CMK (cell line): ENCODE data around the gene POLE2.
A peak's percentile ranks its signal among the peaks of the same experiment; 100 is the strongest.
"Not testable (repeated sequence)": the region's sequence is repeated elsewhere in the genome, so short reads cannot be mapped to it uniquely, and the experiment has no call there.

ENCODE experiments used
- DNase-seq: peaks from one replicate; pipeline ENCODE4 v3.0.0-alpha.2; 2010; ENCODE audit warnings: low read depth

Gene POLE2, protein sequence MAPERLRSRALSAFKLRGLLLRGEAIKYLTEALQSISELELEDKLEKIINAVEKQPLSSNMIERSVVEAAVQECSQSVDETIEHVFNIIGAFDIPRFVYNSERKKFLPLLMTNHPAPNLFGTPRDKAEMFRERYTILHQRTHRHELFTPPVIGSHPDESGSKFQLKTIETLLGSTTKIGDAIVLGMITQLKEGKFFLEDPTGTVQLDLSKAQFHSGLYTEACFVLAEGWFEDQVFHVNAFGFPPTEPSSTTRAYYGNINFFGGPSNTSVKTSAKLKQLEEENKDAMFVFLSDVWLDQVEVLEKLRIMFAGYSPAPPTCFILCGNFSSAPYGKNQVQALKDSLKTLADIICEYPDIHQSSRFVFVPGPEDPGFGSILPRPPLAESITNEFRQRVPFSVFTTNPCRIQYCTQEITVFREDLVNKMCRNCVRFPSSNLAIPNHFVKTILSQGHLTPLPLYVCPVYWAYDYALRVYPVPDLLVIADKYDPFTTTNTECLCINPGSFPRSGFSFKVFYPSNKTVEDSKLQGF

DNA sequence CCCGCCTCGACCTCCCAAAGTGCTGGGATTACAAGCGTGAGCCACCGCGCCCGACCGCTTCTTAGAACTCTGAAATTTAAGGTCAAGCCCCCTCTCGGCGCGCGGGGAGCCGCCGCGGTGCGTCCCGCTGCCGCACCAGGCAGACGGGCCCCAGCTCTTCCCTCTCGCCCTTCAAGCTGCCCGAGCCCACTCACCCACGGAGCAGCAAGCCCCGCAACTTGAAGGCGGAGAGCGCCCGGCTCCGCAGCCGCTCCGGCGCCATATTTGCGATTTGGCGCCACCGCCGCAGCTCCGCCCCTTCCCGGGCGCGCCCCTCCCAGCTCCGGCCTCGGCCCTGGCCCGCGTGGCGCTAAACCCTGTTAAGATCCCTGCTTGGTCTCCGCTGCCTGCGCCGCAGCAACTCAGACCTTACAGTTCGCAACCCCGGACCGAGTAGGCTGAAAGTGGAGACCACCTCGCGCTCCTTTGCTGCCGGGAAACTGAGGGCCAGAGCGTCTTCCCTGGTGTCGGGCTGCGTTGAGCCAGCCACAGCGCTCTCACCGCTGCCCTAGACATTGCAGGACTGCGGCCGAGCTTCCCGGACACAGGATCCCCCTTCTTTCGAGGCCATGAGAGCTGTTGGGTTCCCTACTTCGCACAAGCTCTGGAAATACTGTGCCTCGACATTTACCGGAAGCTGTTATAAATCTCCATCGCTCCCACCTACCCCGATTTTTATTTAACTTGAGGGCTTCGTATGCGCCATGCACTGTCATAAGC lies at the start of gene POLE2:
Gene POLE2, minus strand, starts transcription at position 273 of the 759 bp plus-strand sequence. Its CDS starts 11 bp downstream, at position 262.
- peak; percentile 47 for DNase-seq

DNA sequence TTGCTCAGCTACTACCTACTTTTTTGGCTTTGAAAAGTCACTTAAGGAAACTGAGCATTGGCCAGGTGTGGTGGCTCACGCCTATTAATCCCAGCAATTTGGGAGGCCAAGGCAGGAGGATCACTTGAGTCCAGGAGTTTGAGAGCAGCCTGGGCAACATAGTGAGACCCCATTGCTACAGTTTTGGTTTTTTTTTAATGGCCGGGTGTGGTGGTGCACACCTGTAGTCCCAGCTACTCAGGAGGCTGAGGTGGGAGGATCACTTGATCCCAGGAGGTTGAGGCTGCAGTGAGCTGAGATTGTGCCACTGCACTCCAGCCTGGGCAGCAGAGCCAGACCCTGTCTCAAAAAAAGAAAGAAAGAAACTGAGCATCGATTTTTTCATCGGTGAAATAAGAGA lies 47.7 kb upstream of the POLE2 start:
- DNase-seq, result not testable (repeated sequence)

DNA sequence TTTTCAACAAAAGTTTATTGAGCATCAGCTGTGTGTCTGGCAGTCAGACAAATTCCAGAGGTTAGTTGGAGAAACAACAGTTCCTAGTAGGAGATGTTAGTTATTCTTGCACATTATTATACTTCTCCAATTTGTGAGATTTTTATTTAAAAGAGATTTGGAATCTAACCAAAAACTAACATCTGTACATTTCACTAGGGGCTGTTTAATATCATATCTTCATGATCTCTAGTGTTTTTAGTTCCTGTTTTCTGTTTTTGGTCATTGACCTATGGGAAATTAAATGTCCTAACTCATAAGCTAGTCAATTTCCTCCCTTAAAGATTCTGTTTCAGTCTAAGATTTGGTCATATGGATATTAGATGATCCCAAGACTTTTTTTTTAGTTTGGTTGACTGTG lies 45.8 kb upstream of the POLE2 start:
- DNase-seq, result no peak

DNA sequence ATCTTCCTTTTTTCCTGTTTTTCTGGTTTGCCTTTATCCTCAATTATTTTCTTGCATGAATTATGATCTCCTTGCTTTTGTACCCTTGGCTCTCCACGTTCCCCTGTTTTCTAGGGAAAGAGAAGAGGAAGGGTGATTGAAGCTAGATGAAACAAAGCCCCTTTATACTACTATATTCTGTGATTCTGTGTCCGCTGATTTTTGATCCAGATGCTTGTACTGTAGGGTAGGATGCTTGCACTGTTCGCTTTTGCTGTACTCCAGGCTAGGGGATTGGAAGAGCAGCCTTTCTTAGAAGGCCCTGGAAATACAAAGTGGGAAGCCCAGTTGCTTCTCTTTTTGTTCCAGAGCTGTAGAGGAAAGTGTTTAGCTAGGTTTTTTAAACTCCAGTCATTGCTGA lies 44.9 kb upstream of the POLE2 start:
- no peak for DNase-seq

DNA sequence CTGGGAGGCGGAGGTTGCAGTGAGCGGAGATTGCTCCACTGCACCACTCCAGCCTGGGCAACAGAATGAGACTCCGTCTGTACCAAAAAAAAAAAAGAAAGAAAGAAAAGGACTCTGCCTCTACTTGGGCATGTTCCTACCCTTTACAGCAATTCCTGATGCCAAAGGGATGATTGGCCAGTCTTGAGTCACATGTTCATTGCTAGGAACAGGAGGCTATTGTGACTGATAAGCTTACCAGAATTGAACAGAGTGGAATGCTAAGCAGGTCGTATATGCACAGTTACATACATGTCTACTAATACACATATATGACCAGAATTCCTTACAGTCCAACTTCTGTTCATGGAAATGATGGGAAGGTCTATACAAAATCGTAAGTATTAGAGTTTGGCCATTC lies 39.2 kb upstream of the POLE2 start:
- DNase-seq, result no peak

DNA sequence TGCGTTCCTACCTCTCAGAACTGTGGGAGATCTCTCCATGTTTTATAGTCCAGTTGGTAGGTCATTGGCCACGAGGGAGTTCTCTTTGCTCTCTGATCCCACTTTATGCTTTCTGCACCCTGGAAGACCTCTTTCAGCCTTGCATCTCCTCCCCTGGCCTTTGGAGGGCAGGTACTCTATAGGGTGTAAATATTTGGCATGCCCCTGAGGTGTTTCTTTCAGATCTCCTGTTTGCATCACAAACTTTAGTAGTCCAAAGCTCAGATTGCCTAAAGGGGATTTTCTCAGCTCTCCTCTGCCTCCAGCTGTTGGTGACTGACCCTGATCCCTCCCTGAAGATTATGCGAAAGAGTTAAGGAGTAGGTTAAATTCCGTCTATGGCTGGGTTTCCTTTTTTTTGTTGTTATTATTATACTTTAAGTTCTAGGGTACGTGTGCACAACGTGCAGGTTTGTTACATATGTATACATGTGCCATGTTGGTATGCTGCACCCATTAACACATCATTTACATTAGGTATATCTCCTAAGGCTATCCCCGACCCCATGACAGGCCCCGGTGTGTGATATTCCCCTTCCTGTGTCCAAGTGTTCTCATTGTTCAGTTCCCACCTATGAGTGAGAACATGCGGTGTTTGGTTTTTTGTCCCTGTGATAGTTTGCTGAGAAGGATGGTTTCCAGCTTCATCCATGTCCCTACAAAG lies 33.9 kb upstream of the POLE2 start:
- DNase-seq, result not testable (repeated sequence)

DNA sequence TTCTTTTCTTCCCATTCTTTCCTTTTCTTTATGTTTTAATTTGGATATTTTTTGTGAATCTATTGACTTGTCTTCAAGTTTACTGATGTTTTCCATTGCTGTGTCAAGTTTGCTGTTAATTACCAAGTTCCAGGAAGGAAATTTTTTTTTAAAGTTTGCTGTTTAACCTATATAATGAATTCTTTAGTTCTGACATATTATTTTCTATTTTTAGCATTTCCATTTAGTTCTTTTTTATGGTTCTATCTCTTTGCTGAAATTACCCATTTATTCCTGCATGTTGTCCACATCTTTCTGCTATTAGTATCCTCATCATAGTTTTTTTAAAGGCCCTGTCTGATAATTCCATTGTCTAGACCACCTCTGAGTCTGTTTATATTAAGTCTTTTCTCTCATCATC lies 32.7 kb upstream of the POLE2 start:
- DNase-seq, result no peak

DNA sequence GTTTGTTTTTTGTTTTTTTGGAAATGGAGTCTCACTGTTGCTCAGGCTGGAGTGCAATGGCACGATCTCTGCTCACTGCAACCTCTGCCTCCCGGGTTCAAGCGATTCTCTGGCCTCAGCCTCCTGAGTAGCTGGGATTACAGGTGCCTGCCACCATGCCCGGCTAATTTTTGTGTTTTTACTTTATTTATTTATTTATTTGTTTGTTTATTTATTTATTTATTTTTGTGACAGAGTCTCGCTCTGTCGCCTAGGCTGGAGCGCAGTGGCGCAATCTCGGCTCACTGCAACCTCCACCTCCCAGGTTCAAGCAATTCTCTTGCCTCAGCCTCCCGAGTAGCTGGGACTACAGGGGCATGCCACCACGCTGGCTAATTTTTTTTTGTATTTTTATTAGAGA lies 23.0 kb upstream of the POLE2 start:
- DNase-seq, result not testable (repeated sequence)

DNA sequence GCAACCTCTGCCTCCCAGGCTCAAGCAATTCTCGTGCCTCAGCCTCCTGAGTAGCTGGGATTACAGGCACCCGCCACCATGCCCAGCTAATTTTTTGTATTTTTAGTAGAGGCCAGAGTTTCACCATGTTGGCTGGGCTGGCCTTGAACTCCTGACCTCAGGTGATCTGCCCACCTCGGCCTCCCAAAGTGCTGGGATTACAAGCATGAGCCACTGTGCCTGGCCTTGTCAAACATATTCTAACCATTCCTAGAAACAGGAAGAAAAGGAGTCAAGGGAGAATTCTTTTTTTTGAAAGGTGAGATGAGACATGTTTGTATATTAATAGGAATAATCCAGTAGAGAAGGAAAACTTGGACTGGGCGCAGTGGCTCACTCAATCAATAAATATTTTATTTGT lies 16.5 kb upstream of the POLE2 start:
- DNase-seq, result not testable (repeated sequence)

DNA sequence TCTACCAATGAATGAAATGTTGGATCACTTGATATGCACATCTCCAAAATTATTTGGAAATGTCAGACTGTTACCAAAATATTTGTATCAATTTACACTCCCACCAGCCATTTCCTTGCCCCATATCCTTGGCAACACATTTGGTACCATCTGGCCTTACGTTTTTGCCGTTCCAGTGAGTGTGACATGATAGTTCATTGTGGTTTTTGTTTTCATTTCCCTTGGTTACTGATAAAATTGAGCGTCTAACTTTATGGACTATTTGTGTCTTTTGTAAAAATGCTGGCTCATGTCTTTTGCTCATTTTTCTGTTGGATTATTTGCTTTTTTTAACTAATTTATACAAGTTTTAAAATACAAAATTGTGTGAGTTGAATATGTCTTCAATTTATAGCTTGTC lies 16.0 kb upstream of the POLE2 start:
- DNase-seq, result no peak

DNA sequence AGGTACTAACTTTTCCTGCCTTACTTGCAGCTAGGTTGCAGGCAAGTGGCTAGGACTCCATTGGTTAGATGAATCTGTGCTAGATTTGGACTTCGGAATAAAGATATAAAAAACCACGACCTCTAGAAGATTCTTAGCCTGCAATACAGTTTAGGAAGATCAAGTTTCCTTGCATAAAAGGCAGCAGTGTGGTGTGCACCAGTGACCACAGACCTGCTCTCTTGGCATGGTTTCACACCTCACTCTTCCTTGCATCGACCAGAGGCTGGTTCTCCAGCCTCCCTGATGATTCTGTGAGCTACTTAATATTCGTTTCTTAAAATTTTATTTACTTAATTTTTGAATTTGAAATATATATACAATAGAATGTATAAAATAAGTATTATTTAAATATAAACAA lies 14.7 kb upstream of the POLE2 start:
- DNase-seq, result no peak

DNA sequence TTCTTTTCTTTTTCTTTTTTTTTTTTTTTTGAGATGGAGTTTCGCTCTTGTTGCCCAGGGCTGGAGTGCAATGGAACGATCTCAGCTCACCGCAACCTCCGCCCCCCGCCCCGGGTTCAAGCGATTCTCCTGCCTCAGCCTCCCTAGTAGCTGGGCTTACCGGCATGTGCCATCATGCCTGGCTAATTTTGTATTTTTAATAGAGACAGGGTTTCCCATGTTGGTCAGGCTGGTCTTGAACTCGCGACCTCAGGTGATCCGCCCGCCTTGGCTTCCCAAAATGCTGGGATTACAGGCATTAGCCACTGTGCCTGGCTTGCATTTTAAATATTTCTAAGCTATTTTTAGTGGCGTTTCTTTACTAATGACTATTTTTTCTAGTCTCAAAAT lies 5.7 kb upstream of the POLE2 start:
- DNase-seq, result not testable (repeated sequence)

DNA sequence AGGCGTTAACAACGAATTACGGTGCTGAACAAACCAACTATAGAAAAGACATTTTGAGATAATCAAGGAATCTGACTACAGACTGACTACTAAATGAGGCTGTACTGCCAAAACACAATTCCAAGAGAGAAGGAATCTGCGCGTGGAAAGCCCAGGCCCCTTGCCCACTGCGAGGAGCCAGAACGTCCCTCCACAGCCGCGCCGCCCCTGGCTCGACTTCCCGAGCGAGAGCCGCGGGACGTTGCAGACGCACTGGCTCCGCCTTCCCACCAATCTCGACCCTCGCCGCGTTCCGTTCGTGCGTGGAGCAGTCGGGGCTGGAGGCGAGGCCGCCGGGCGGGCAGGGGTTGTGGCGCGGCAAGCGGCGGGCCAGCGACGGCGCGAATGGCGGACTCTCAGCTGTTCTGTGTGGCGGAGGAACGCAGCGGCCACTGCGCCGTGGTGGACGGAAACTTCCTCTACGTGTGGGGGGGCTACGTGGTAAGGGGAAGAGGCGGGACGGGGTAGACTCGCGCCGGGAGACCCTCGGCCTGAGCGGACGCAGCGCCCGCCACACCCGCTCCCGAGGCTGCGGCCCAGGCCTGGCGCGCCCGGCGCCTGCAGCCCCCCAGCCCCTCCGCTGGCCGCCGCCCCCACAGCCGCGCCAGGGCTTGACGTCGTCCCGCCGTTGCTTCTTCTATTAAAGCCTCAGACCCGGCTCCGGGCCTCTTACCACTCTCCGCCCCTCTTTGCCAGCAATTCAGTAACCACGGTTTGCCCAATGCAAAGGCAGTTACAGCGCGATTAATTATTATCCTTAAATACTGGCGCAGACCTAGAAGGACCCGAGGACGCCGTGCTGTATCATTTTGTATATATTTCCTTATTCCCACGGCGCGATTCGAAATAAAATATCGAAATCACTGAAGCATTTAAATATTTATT lies 5.1 kb upstream of the POLE2 start, which contains the start of gene KLHDC1:
Gene KLHDC1, plus strand, starts transcription at position 310 of the 924 bp plus-strand sequence. Its CDS starts 75 bp downstream, at position 385.
- peak; percentile 44 for DNase-seq

DNA sequence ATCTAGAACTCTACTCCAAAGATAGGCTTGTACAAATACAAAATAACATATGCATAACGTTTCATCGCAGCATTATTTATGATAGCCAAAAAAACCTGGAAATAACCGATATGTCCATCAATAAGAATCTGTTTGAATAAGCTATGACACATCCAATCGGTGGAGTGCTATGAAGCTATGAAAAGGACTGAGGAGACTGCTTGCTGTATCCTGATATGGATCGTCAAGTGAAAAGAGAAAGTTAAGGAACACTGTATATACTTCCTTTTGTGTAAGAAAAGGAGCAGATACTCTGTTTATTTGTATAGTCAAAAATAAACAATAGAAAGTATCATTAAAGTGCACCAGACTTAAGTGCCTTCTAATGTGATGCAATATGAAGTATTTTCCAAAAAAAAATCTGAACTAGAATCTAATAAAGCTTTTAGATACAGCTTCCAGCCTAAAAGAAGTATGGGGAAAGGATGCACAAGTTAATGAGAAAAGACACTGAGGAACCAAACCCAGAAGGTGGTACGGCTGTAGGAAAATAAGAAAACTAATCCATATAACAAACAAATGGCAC lies 4.3 kb upstream of the POLE2 start:
- DNase-seq, result no peak

DNA sequence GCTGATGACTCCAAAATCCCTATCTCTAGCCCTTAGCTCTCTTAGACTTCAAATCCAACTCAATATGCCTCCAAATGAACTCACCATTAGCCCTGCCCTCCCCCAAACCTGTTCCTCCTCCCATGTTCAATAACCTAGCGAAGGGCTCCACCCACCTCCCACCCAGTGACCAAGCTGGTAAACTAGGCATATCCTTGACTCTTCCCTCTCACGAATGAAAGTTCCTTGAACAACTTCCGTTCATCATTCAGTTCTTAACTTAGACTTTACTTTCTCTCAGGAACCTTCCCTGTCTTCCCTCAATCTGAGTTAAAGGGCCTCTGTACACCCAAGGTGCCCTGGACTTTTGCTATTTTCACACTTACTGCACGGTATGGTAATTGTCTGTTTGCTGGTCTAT lies 3.0 kb upstream of the POLE2 start:
- DNase-seq, result no peak

DNA sequence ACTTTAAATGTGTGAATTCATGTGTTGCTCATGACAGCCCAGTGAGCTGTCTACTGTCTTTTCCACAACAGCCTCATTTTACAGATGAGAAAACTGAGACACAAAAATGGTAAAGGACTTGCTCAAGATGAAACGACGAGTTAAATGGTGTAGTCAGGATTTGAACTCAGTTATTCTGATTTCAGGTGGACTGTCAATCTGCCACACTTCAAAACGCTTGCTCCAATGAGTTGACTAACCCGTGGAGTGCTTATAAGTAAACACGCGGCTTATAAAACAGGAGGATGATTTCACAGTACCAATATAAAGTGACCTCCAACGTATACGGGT lies 652 bp upstream of the POLE2 start:
- no peak for DNase-seq

DNA sequence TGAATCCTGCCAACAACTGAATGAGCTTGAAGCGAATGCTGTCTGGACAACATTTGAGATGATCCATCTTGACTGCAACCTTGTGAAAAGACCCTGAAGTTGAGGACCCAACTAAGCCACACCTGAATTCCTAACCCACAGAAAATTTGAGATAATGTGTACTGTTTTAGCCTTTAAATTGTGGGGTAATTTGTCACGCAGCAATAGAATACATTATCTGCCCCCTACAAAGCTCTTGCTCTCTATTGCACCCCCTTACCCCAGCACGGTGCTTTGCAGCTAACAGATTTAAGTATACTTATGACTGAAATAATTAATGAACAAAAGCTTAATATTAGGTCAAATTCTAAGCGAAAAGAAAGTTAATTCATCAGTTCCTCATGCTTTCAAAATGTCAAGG lies 1.6 kb downstream of the POLE2 start:
- no peak for DNase-seq

DNA sequence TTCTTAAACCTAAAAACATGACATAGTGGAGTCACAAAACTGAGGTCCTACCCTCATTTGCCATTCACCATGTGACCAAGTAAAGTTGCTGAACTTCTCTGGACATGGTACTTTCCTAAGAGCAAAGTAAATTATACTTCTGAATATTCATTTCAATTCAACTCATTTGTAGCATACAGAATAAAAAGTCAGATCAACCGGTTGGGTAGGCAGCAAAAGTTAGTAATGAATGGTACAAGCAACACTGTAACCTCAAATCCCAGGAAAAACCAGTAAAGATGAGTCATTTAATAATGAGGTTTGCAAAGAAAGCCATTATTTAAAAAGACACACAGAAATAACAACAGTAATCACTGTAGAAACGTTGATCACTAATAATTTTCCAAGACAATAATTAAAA lies 8.7 kb downstream of the POLE2 start:
- no peak for DNase-seq

DNA sequence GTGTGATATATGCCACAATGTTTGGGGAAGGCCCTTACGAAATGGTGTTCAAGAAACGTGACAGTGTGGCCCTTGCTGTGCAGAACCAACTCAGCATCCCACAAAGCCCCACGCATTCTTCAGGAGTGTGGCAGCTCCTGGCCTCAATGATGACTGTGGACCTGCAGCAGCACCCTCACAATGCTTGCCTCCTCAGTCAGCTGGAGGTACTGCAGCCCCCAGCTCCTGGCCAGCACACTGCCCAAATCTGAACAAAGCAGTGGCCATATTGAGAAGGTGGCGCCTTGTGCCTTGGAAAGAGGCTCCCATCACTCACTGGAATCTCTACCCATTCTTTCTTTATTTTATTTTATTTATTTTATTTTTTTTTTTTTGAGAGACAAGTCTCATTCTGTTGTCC lies 10.4 kb downstream of the POLE2 start:
- DNase-seq, result no peak

DNA sequence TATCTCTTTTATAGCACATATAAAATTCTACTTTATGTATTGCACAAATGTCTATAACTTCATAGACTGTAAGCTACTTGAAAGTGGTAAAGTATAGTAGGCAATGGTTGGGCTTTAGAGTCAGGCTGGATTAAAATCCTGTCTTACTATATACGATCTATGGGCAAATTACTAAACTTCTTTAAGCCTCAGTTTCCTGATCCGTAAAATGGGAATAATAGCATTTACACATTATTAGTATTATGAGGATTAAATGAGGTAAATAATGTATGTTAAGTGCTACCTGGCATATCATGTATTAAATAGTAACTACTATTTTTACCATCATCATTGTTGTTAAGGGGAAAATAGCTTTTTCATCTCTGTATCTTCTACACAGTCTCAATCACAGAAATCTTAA lies 14.4 kb downstream of the POLE2 start:
- no peak for DNase-seq

DNA sequence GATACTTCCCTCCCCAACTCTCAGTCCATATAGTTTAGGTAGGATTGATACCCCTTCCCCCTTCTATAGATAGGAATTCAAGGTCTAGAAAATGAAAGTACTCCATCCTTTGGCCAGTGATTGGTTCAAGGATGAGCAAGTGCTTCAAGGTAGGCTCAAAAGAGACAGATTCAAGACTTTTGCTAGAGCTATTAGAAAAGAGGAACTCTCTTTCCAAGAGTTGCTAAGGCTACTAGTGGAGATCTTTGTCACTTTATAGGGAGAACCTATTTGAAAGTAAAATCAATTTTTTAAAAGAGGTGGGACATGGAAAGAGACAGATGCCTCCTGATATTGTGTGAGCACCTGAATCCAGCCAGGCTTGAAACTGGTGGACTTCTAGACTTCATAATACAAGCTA lies 17.5 kb downstream of the POLE2 start:
- no peak for DNase-seq
